H9 (cell line): ENCODE data around the gene RASA3. TPM values are rescaled to one million over a fixed set of nuclear protein-coding genes. Genes with fewer than 3 reads are reported as not detected.

Experiments
- DNase-seq: peaks from one replicate; pipeline ENCODE4 v3.0.0-alpha.2; 2017
- H2AFZ ChIP-seq: one replicate; pipeline ENCODE4 v1.6.1; 2013; ENCODE audit warnings: mild to moderate bottlenecking, low read length, control low read depth, moderate library complexity
- H2AK5ac ChIP-seq: 2 replicates; pipeline ENCODE4 v1.6.1; 2013; ENCODE audit warnings: low read length, control low read depth, mixed read lengths; ENCODE audit not compliant: insufficient read length
- H2BK120ac ChIP-seq: one replicate; pipeline ENCODE4 v1.6.1; 2013; ENCODE audit warnings: low read depth, mild to moderate bottlenecking, low read length, control low read depth, inconsistent platforms; ENCODE audit not compliant: poor library complexity, severe bottlenecking
- H2BK12ac ChIP-seq: 2 replicates; pipeline ENCODE4 v1.6.1; 2013; ENCODE audit warnings: low read length, control low read depth, mixed read lengths, low read depth; ENCODE audit not compliant: insufficient read length
- H2BK15ac ChIP-seq: 2 replicates; pipeline ENCODE4 v1.6.1; 2013; ENCODE audit warnings: low read depth, low read length, control low read depth
- H2BK20ac ChIP-seq: one replicate; pipeline ENCODE4 v1.6.1; 2013; ENCODE audit warnings: low read depth, mild to moderate bottlenecking, low read length, control low read depth, inconsistent platforms; ENCODE audit not compliant: poor library complexity, severe bottlenecking
- H2BK5ac ChIP-seq: 2 replicates; pipeline ENCODE4 v1.6.1; 2013; ENCODE audit warnings: low read length, control low read depth, mixed read lengths; ENCODE audit not compliant: insufficient read length
- H3K14ac ChIP-seq: 2 replicates; pipeline ENCODE4 v1.6.1; 2013; ENCODE audit warnings: low read length, control low read depth; ENCODE audit not compliant: insufficient read depth
- H3K18ac ChIP-seq: 2 replicates; pipeline ENCODE4 v1.6.1; 2013; ENCODE audit warnings: low read depth, mild to moderate bottlenecking, mixed read lengths, low read length, control low read depth; ENCODE audit not compliant: insufficient read length
- H3K23ac ChIP-seq: 2 replicates; pipeline ENCODE4 v1.6.1; 2013; ENCODE audit warnings: low read length, control low read depth, mixed read lengths, low read depth; ENCODE audit not compliant: insufficient read length
- H3K23me2 ChIP-seq: 2 replicates; pipeline ENCODE4 v1.6.1; 2013; ENCODE audit warnings: low read depth, mild to moderate bottlenecking, mixed read lengths, low read length, control low read depth; ENCODE audit not compliant: insufficient read length, poor library complexity, severe bottlenecking
- H3K27ac ChIP-seq: 2 replicates; pipeline ENCODE4 v1.5.1; 2013; ENCODE audit warnings: low read length, control low read depth, mixed read lengths, low read depth; ENCODE audit not compliant: insufficient read length
- H3K27me3 ChIP-seq: 2 replicates; pipeline ENCODE4 v1.6.1; 2013; ENCODE audit warnings: low read length, control low read depth, inconsistent platforms; ENCODE audit not compliant: insufficient read depth
- H3K4ac ChIP-seq: 2 replicates; pipeline ENCODE4 v1.6.1; 2013; ENCODE audit warnings: low read depth, mild to moderate bottlenecking, control low read depth, inconsistent platforms, low read length, moderate library complexity
- H3K4me1 ChIP-seq: 2 replicates; pipeline ENCODE4 v1.6.1; 2013; ENCODE audit warnings: low read length, control low read depth, inconsistent platforms; ENCODE audit not compliant: insufficient read depth
- H3K4me2 ChIP-seq: 2 replicates; pipeline ENCODE4 v1.6.1; 2013; ENCODE audit warnings: low read length, control low read depth, mixed read lengths; ENCODE audit not compliant: insufficient read length, insufficient read depth
- H3K56ac ChIP-seq: 2 replicates; pipeline ENCODE4 v1.6.1; 2013; ENCODE audit warnings: low read depth, mild to moderate bottlenecking, mixed read lengths, low read length, control low read depth; ENCODE audit not compliant: insufficient read length
- H3K79me1 ChIP-seq: 2 replicates; pipeline ENCODE4 v1.6.1; 2013; ENCODE audit warnings: low read depth, mild to moderate bottlenecking, moderate library complexity, low read length, control low read depth, inconsistent platforms; ENCODE audit not compliant: insufficient read depth, poor library complexity, severe bottlenecking
- H3K79me2 ChIP-seq: 2 replicates; pipeline ENCODE4 v1.6.1; 2013; ENCODE audit warnings: low read length, control low read depth, inconsistent platforms; ENCODE audit not compliant: insufficient read depth
- H3K9ac ChIP-seq: 2 replicates; pipeline ENCODE4 v1.6.1; 2013; ENCODE audit warnings: low read length, control low read depth, mixed read lengths; ENCODE audit not compliant: insufficient read length; ENCODE audit errors: extremely low read depth
- H3K9me3 ChIP-seq: one replicate; pipeline ENCODE4 v1.6.1; 2013; ENCODE audit warnings: low read depth, low read length, inconsistent platforms; ENCODE audit not compliant: control insufficient read depth
- H3T11ph ChIP-seq: one replicate; pipeline ENCODE4 v1.6.1; 2013; ENCODE audit warnings: mild to moderate bottlenecking, low read length, control low read depth, inconsistent platforms
- H4K20me1 ChIP-seq: one replicate; pipeline ENCODE4 v1.6.1; 2013; ENCODE audit not compliant: control insufficient read depth, insufficient read length, insufficient read depth
- H4K5ac ChIP-seq: 2 replicates; pipeline ENCODE4 v1.6.1; 2013; ENCODE audit warnings: low read depth, mild to moderate bottlenecking, mixed read lengths, low read length, control low read depth; ENCODE audit not compliant: insufficient read length
- H4K8ac ChIP-seq: replicated peaks from 2 replicates; pipeline ENCODE4 v1.6.1; 2013; ENCODE audit warnings: low read length, control low read depth, mixed read lengths, low read depth; ENCODE audit not compliant: insufficient read length
- H4K91ac ChIP-seq: 2 replicates; pipeline ENCODE4 v1.6.1; 2013; ENCODE audit warnings: low read depth, mild to moderate bottlenecking, moderate library complexity, mixed read lengths, low read length, control low read depth; ENCODE audit not compliant: insufficient read length
- H3K27ac Mint-ChIP-seq, 3 experiments: 2 replicates in 2 of 3; 3 replicates in 1 of 3; pipeline ENCODE4 v1.8.0; 2020 to 2021; ENCODE audit warnings: mixed read lengths in 3 of 3, mild to moderate bottlenecking in 1 of 3, moderate library complexity in 1 of 3
- H3K27me3 Mint-ChIP-seq: 2 replicates; pipeline ENCODE4 v1.8.0; 2021; ENCODE audit warnings: low read depth, mild to moderate bottlenecking, moderate library complexity, mixed read lengths
- H3K36me3 Mint-ChIP-seq, 3 experiments: 2 replicates in 2 of 3; 3 replicates in 1 of 3; pipeline ENCODE4 v1.8.0; 2020 to 2021; ENCODE audit warnings: low read depth in 3 of 3, mixed read lengths in 3 of 3; ENCODE audit not compliant: insufficient read depth in 1 of 3
- H3K4me1 Mint-ChIP-seq, 2 experiments: 2 replicates each; pipeline ENCODE4 v1.8.0; 2020; ENCODE audit warnings: mixed read lengths in 2 of 2
- H3K4me3 Mint-ChIP-seq, 2 experiments: 2 replicates in 1 of 2; 3 replicates in 1 of 2; pipeline ENCODE4 v1.8.0; 2020 to 2021; ENCODE audit warnings: mild to moderate bottlenecking in 2 of 2, mixed read lengths in 2 of 2, moderate library complexity in 1 of 2
- H3K9me3 Mint-ChIP-seq, 2 experiments: 2 replicates in 1 of 2; 3 replicates in 1 of 2; pipeline ENCODE4 v1.8.0; 2020; ENCODE audit warnings: mild to moderate bottlenecking in 2 of 2, mixed read lengths in 2 of 2, moderate library complexity in 1 of 2
- WGBS: extraction: QIAGEN DNeasy Blood & Tissue Kit; methylation state at CpG from one replicate; pipeline ENCODE4 v1.1.7; 2013; ENCODE audit warnings: missing lambda C conversion rate, low lambda C conversion rate, mixed read lengths; ENCODE audit not compliant: insufficient read length; ENCODE audit errors: extremely low coverage; 5-methylcytosine and 5-hydroxymethylcytosine counted together
- total RNA-seq: library from RNA; stranded (reverse); gene quantifications from 2 replicates; pipeline ENCODE4 v1.2.1, GENCODE V29; 2021
- TF ChIP-seq, protein P1 (sequence below): fragments of 200-600 bp; sonication (generic); conservative IDR thresholded peaks from 3 replicates; pipeline ENCODE4 v1.8.0; 2021; ENCODE audit warnings: antibody characterized with exemption, mild to moderate bottlenecking

Gene RASA3
- total RNA-seq, 1 experiment from 2014 or later, result 12.3 TPM

GRCh38 chr13:114048443-114048842 is 84.0 kb downstream of the RASA3 start:
- Histone ChIP-seq H2BK120ac (no peak overlapping the region), H2AFZ (no peak overlapping the region), H3K27me3 (no peaks in the 10 kb centered on the region), H3K4me2 (no peak overlapping the region), H3K4me1 (no peaks in the 10 kb centered on the region), H4K8ac (no peak overlapping the region), H4K5ac (no peak overlapping the region), H2BK12ac (no peak overlapping the region), H3K79me1 (no peaks in the 10 kb centered on the region), H3K9ac (no peak overlapping the region), H4K91ac (no peak overlapping the region), H2BK15ac (no peak overlapping the region), H3K9me3 (no peaks in the 10 kb centered on the region), H3K14ac (no peak overlapping the region), H3K79me2 (no peaks in the 10 kb centered on the region), H2BK5ac (no peak overlapping the region), H3K18ac (no peak overlapping the region), H3K56ac (no peak overlapping the region), H3T11ph (no peak overlapping the region), H2BK20ac (no peak overlapping the region), H3K23me2 (no peaks in the 10 kb centered on the region), H2AK5ac (no peak overlapping the region), H3K4ac (no peak overlapping the region), H3K27ac (no peak overlapping the region), H4K20me1 (no peaks in the 10 kb centered on the region), H3K23ac (no peak overlapping the region)
- Mint-ChIP-seq H3K27ac (no peak overlapping the region), H3K4me1 (peaks cover 3 to 19% of the 10 kb centered on the region in 2 experiments), H3K4me3 (no peak overlapping the region), H3K27me3 (no peaks in the 10 kb centered on the region), H3K36me3 (no peaks in the 10 kb centered on the region; a peak in 1 of 7 replicates), H3K9me3 (no peaks in the 10 kb centered on the region)
- TF ChIP-seq, protein P1, sequence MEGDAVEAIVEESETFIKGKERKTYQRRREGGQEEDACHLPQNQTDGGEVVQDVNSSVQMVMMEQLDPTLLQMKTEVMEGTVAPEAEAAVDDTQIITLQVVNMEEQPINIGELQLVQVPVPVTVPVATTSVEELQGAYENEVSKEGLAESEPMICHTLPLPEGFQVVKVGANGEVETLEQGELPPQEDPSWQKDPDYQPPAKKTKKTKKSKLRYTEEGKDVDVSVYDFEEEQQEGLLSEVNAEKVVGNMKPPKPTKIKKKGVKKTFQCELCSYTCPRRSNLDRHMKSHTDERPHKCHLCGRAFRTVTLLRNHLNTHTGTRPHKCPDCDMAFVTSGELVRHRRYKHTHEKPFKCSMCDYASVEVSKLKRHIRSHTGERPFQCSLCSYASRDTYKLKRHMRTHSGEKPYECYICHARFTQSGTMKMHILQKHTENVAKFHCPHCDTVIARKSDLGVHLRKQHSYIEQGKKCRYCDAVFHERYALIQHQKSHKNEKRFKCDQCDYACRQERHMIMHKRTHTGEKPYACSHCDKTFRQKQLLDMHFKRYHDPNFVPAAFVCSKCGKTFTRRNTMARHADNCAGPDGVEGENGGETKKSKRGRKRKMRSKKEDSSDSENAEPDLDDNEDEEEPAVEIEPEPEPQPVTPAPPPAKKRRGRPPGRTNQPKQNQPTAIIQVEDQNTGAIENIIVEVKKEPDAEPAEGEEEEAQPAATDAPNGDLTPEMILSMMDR, result no peak
- DNase-seq, result peak; percentile 77
- WGBS, result no CpG with 5 or more reads among the region's 33 CpGs
